Suppressor macrophage treated with lipopolysaccharide for 1 hour (primary cell): ENCODE data around the gene ASCC1.
"Not testable (repeated sequence)": the region's sequence is repeated elsewhere in the genome, so short reads cannot be mapped to it uniquely, and the experiment has no call there.

ENCODE experiments used
- DNase-seq, 3 donors: peaks; one replicate each; pipeline ENCODE4 v3.0.0-alpha.2; 2020 to 2022

ASCC1 gene

DNA sequence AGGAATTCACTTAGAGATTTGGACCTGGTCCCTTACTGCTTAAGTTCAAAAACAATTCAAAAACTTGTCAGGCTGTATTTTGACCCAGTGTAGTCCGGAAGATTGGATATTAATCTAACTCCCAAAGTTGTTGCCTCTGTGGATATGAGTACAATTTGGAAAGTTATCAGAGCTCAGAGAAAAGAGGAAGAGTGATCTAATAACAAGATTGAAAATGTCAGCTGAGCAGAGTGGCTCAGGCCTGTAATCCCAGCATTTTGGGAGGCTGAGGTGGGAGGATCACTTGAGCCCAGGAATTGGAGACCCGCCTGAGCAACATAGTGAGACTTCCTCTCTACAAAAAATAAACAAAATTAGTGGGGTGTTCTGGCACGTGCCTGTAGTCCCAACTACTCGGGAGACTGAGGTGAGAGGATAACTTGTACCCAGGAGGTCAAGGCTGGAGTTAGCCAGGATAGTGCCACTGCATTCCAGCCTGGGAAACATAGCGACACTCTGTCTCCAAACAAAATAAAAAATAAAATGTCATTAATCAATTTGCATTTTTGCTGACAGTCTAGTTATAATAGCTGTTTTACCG lies 3.2 kb upstream of the ASCC1 start:
- DNase-seq: peak; percentile 38 to 61 (median 53)

DNA sequence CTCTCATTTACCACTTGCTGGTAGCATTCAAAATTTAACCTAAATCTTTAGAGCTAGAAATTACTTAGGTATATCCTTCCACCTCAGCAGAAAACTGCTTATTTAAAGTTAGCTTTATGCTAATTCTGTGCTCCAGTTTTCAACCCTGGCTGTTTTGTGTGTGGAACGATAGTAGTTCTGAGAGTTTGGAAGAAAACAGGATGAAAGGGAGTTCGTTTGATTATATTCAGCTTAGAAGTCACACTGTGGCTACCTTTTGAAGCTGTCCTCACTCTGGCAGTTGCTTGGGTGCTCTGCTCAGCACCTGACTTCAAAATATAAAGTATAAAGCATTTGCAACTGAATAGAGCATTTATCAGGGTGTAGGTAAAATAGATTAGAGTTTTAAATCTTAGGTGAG lies 2.6 kb upstream of the ASCC1 start:
- no peak for DNase-seq

DNA sequence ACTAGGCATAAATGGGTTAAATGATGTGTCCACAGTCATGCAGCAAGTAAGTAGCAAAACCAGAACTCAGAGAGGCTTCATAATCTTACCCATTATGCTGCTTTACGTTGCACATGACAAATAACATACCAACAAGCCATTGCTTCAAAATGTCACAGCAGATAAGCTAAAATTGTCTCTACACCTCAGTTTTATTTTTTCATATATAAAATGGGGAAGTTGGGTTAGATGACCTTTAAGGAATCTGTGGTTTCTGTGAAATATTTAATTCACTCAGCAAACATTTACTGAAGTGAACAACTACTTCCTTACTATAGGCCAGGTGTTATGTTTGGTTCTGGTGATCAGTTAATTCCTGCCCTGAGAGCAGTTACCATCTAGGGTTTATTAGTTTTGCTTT lies 2.2 kb upstream of the ASCC1 start:
- peak in 2 of 3 donors; percentile 40 to 45 for DNase-seq

DNA sequence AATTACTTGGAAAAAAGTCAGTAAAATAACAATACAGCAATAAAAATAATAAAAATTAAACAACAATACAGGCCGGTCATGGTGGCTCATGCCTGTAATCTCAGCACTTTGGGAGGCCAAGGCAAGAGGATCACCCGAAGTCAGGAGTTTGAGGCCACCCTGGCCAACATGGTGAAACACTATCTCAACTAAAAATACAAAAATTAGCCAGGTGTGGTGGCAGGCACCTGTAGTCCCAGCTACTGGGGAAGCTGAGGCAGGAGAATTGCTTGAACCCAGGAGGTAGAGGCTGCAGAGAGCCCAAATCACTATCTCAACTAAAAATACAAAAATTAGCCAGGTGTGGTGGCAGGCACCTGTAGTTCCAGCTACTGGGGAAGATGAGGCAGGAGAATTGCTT lies 4.2 kb downstream of the ASCC1 start:
- DNase-seq: not testable (repeated sequence)

DNA sequence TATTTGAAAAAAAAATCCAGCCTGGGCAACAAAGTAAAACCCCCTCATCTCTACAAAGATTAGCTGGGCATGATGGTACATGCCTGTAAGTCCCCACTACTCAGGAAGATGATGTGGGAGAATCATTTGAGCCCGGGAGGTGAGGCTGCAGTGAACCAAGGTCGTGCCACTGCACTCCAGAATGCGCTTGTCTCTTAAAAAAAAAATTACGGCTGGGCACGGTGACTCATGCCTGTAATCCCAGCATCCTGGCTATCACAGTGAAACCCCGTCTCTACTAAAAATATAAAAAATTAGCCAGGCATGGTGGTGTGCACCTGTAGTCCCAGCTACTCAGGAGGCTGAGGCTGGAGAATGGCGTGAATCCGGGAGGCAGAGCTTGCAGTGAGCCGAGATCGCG lies 4.7 kb downstream of the ASCC1 start:
- DNase-seq: not testable (repeated sequence)

DNA sequence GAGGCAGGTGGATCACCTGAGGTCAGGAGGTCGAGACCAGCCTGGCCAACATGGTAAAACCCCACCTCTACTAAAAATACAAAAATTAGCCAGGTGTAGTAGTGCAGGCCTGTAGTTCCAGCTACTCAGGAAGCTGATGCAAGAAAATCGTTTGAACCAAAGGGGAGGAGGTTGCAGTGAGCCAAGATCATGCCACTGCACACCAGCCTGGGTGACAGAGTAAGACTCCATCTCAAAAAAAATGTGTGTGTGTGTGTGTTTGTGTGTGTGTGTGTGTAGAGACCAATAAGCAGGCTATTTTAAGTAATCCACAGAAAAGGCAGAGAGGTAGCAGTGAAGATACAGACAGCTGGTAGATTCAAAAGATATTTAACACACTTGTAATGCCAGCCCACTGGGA lies 7.5 kb downstream of the ASCC1 start:
- DNase-seq: not testable (repeated sequence)

DNA sequence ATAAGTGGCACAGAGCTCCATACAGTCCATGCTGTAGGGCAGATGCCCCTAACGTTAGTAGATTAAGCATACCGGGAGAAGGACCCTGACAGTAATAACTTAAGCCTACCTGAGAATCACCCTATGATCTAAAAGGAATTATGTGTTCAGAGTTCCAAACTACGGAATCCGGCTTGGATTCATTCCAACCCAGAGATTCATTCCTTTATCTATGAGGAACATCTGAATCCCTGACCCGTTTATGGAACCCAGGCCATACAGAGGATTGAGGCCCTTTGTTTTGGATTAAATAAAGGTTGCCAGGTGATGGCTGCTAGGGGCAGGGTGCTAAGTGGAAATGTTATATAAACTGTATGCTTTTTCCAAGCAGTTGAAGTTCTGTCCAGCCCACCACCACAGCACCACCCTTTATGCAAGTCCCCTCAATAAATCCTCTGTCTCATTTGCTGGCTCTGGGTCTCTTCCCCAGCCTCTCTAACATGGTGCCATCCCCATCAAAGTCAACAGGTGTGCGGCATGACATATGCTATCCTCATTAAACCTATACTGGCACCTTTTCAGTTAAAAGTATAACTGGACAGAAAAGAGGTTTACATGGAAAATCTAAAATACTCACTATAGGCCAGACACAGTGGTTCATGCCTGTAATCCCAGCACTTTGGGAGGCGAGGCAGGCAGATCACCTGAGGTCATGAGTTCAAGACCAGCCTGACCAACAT lies 9.4 kb downstream of the ASCC1 start:
- DNase-seq: no peak

DNA sequence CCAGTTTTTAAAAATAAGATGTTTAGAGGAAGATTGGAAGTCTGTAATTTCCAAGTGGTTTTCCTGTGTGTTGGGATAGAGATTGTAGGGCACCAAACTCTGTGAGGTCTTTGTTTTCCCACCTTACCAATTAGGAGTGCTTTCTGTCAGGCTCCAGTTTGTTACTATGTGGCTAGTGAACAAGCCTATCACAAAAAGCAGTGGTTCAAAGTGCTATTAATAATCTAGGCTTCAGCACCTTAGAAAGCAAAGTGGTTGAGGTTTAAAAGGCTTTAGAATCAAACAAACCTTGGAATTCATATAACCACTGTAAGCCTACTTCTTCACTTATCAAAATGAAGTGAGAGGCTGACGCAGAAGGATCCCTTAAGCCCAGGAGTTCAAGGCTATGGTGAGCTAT lies 11.4 kb downstream of the ASCC1 start:
- DNase-seq: no peak

DNA sequence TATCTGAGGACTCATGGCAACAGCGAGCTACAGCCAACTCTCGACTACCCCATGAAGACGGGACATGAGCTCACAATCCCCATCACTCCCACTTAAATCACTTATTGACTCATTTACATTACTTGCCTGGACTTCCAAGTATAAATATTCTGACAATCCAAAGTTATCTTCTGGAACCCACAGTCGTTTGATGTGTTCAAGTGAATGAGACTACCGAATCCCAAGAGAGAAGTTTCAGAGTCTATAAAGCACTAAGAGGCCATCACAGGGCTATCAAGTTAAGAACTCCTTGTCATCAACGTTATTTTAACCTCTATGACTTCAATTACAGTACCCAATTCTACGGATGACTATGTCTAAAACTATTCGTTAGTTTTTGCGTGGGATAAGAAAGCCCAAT lies 11.8 kb downstream of the ASCC1 start:
- no peak for DNase-seq

DNA sequence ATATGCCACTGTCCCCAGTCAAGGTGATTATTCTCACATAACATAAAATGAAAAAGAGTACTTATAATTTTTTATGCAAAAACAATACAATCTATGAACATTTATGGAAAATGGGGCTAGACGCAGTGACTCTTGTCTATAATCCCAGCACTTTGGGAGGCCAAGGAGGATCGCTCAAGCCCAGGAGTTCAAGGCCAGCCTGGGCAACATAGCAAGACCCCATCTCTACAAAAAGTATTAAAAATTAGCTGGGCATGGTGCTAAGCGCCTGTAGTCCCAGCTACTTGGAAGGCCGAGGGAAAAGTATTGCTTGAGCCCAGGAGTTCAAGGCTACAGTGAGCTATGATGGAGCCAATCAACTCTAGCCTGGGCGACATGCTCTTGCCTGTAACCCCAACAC lies 14.8 kb downstream of the ASCC1 start:
- DNase-seq: no peak

DNA sequence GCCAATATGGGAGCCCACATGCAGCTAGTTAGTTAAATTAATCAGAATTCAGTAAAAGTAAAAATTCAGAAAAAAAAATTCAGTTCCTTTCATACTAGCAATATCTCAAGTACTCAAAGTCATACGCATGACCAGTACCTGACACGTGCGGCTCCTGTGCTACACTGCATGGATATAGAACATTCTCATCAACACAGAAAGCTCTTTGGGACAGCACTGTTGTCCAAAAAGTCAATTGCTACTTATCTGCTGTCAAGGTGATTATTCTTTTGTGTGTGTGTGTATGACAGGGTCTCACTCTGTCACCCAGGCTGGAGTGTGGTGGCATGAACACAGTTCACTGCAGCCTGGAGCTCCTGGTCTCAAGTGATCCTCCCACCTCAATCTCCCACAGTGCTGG lies 15.2 kb downstream of the ASCC1 start:
- DNase-seq: no peak

DNA sequence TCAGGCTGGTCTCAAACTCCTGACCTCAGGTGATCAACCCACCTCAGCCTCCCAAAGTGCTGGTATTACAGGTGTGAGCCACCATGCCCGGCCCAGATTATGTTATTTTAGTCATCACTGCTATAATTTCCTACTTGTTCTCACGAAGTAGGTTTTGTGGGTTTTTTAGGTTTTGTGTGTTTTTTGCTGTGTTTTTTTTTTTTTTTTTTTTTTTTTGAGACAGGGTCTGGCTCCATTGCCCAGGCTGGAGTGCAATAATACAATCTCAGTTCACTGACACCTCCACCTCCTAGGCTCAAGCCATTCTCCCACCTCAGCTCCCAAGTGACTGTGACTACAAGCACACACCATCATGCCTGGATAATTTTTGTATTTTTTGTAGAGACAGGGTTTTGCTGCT lies 21.1 kb downstream of the ASCC1 start:
- no peak for DNase-seq

DNA sequence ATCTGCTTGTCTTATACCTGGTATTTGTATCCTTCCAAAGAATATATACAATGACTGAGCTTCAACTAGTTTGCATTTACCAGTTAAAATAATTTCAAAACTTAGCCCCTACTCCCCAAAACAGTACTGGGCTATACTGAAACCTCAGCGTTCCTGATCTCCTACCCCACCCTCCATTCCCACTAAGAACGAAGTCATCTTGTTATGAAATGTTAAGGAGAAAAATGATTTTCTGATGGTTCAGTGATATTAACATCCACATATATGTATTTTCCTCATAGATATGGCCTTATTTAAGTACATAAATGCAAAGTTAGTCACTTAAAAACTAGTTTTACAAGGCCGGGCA lies 29.1 kb downstream of the ASCC1 start:
- DNase-seq: no peak

DNA sequence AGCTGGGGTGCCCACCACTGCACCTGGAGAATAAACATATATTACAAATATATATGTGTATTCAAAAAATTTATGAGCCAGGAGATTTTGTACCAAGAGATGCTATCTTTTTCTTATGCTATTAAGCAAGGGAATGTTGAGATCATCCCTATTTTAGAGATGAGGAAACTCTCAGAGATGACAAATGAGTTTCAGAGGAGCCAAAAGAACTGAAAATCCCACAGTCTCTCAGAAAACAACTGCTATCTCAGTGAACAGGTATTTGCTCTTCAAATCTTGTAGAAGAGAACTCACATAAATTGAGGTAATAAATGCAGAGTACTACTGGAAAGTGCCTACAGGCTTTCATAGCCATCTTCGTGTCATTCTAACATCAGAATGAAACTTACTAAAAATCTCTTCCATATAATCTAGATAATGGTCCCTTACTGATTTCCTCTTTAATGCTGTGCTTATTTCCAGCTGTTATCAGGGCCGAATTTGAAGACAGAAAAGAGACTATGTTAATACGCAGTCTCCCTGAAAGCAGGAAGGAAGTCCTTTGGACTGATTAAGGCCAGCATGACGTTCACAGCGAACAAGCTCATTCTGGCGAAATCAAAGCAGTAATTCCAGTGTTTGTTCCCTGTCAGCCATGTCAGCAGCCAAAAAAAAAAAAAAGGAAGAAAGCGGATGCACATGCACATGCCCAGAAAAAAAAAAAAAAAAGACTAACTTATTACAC lies 29.7 kb downstream of the ASCC1 start:
- peak; percentile 84 to 95 (median 92) for DNase-seq

DNA sequence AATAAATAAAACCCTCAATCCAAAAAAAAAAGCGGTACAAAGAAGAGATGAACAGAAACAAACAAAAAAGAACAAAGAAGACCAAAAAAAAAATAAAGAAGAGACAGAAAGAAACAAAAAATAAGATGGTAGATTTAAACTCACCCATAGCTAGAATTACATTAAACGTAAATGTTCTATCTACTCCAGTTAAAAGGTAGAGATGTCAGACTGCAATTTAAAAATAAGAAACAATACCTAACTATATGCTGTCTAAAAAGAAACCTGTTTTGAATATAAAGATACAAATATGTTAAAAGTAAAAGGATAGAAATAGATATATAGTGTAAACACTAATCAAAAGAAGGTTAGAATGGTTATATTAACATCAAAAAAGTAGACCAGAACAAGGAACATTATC lies 31.9 kb downstream of the ASCC1 start:
- no peak for DNase-seq

DNA sequence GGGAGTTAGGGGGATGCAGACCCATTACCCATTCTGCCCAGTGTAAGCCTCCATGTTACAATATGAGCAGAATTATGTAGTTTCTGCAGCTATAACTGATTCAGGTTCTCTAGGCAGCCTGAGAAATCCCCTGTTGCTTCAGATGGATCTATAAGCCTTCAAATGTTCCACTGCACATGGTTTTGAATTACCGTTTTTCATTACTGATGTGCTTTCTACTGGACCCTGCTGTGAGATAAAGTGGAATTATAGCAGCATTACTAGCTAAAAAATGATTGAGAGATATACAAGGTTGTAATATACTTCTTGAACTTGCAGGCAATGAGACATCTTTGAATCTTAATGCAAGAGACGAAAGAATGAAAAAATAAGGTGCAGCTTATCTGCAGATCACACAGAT lies 38.6 kb downstream of the ASCC1 start:
- DNase-seq: no peak

DNA sequence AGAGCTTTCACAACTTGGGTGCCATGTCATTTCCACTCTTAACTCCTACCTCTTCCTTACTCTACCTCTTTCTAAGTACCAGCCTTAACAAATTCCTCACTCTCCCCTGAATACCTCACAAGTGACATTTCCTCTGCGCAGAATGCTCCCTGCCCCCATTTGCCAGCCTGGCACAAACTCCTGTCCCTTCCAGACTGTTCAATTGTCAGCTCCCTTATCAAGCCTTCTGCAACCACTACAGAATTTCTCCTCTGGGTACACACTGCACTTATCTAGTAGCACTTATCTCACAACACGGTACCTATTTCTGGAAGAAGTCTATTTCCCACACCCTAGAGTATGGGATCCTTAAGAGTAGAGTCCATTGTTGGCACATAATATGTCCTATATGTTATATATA lies 39.4 kb downstream of the ASCC1 start:
- DNase-seq: peak in 1 of 3 donors; percentile 23

DNA sequence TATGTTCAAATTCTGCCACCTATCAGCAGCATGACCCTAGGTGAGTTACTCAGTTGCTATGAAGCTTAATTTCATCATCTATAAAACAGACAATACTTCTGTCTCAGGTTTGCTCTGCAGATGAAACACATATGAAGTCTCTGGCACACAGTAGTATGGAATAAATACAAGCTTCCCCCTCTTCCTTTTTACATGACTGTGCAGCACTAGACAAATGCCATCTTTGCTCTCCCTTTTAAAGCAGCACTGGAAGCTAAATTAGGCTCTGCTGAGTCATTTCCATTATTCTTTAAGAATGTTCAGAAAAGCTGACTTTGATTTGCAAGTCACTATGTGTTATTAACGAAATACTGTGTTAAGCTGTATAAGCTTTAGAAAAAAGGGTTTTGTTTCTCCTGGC lies 40.9 kb downstream of the ASCC1 start:
- DNase-seq: peak; percentile 24 to 60 (median 57)

DNA sequence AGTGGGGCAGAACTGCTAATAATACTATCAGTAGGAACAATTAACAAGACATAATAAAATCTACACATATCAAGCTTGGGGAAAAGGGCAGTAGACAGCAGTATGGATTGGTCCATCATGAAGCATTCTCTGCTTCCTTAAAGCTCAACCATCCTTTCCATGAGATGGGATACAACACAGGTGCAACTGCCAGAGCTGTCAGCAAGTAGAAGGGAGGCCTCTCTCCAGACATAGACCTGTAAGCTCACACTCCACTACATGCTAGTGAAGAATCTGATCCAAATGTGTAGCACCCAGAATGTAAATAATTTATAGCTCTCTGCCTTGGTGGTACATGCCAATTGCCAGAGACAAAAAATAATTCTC lies 41.8 kb downstream of the ASCC1 start:
- DNase-seq: no peak

DNA sequence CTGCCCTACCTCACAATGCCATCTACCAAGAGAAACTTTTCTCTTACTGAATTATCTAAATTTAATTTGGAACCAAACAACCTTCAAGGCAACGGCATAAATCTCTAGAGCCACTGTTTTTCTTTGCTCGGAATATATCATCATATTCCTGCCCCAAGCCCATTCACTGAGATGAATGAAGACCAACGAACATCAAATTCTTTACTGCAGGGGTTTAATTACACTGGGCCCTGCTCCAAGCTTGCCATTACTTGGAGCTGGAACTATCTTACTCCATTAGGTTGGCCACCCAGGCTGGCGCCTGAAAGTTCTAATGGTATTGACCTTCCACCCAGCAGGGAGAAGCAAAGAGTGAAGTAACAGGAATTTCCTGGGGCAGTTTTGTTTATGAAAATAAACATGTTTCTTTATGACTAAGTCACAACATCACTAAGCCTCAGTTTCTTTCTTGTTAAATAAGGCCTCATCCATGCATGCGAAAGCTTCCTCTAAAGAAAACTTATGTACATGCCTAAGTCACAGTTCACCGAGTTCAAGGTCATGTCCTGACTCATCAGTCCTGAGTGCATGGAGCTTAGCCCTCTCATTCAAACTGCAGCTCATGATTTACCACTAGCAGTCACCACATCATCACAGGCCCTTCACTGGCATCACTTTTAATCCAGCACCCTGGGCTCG lies 42.3 kb downstream of the ASCC1 start:
- peak; percentile 68 to 92 (median 74) for DNase-seq

DNA sequence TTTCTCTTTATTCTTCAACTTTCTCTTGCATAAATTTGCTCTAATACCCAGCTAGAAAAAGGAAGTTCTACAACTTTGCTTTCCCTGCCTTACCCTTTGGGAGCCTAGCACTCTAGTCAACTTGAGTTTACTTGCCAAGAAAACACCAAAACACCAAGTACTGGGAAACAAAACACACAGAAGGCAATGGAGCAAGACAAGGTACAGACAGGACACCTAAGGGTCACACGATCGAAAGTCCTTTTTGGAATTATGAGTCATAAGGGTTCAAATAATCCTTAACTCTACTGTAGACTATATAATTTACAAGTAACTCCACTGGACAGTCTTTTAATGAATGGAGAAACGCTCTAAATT lies 42.8 kb downstream of the ASCC1 start:
- peak in 2 of 3 donors; percentile 28 to 34 for DNase-seq

DNA sequence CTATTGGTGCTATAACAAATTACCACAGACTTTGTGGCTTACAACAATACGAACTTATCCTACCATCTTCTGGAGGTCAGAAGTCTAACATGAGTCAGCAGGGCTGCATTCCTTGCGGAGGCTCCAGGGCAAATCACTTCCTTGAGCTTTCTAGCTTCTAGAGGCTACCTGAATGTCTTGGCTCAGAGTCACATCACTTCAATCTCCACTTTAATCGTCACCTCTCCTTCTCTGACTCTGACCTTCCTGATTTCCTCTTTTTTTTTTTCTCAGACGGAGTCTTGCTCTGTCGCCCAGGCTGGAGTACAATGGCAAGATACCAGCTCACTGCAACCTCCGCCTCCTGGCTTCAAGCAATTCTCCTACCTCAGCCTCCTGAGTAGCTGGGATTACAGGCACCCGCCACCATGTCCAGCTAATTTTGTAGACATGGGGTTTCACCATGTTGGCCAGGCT lies 44.9 kb downstream of the ASCC1 start:
- DNase-seq: peak in 2 of 3 donors; percentile 34 to 35

DNA sequence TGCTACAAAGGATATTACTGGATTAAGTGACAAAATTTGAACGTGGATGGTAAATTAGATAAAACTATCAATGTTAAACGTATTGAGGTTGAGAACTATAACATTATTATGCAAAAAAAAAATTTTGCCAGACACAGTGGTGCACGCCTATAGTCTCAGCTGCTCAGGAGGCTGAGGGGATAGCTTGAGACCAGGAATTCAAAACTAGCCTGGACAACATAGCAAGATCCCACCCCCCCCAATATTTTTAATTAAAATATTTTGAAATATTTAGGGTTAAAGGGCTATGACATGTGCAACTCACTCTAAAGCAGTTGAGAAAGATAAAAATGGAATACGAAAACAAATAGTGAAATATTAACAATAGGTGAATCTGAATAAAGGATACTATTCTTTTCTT lies 45.3 kb downstream of the ASCC1 start:
- no peak for DNase-seq

DNA sequence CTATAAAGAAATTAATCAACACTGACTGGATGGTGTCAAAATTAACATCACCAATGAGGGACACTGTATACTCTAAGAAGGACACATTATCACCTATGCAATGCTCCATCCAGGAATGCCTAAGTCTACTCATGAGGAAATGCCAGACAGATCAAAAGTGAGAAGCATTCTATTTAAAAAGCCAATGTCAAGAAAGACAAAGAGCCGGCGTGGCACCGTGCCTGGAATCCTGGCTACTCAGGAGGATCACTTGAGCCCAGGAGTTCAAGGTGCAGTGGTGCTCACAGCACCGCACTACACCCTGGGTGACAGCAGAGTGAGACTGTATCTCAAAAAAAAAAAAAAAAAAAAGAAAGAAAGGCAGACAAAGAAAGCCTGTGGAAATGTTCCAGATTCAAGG lies 45.8 kb downstream of the ASCC1 start:
- no peak for DNase-seq
